Activated CD4-positive, alpha-beta T cell treated with anti-CD3 and anti-CD28 coated beads for 4 hours (primary cell): ENCODE data around the gene CFAP299.
"Not testable (repeated sequence)": the region's sequence is repeated elsewhere in the genome, so short reads cannot be mapped to it uniquely, and the experiment has no call there.

Experiments
- DNase-seq, 2 donors: peaks; one replicate each; pipeline ENCODE4 v3.0.0-alpha.2; 2020

CFAP299 gene

GRCh38 chr4:80333121-80333520, 2.4 kb upstream of the CFAP299 start:
- no peak for DNase-seq

- no peak for DNase-seq
Observed at GRCh38 chr4:80334568-80334967, 962 bp upstream of the CFAP299 start.

- no peak for DNase-seq
Observed at GRCh38 chr4:80335226-80335553, 340 bp upstream of the CFAP299 start.

- DNase-seq = no peak
Observed at GRCh38 chr4:80336582-80336981, 1.1 kb downstream of the CFAP299 start.

- DNase-seq = no peak
Observed at GRCh38 chr4:80340036-80340435, 4.5 kb downstream of the CFAP299 start.

GRCh38 chr4:80342684-80343083, 7.2 kb downstream of the CFAP299 start:
- DNase-seq = not testable (repeated sequence)

- DNase-seq = no peak
Observed at GRCh38 chr4:80343887-80344286, 8.4 kb downstream of the CFAP299 start.

GRCh38 chr4:80360084-80360483, 24.6 kb downstream of the CFAP299 start:
- no peak for DNase-seq

- DNase-seq = no peak
Observed at GRCh38 chr4:80360900-80361299, 25.4 kb downstream of the CFAP299 start.

GRCh38 chr4:80361329-80361900, 25.9 kb downstream of the CFAP299 start:
- DNase-seq = no peak

GRCh38 chr4:80362578-80363181, 27.1 kb downstream of the CFAP299 start:
- peak; percentile 21 to 35 for DNase-seq

- DNase-seq = peak; percentile 44 to 56
Observed at GRCh38 chr4:80365928-80366327, 30.4 kb downstream of the CFAP299 start.

GRCh38 chr4:80367737-80368136, 32.2 kb downstream of the CFAP299 start:
- no peak for DNase-seq

GRCh38 chr4:80370635-80371034, 35.1 kb downstream of the CFAP299 start:
- DNase-seq = no peak

- DNase-seq = no peak
Observed at GRCh38 chr4:80371046-80371445, 35.5 kb downstream of the CFAP299 start.

GRCh38 chr4:80374180-80374579, 38.6 kb downstream of the CFAP299 start:
- no peak for DNase-seq

- no peak for DNase-seq
Observed at GRCh38 chr4:80382090-80382832, 46.7 kb downstream of the CFAP299 start.

GRCh38 chr4:80385397-80386280, 50.1 kb downstream of the CFAP299 start:
- DNase-seq = no peak

GRCh38 chr4:80386281-80386886, 50.9 kb downstream of the CFAP299 start:
- DNase-seq = no peak

- DNase-seq = no peak
Observed at GRCh38 chr4:80387390-80388283, 52.1 kb downstream of the CFAP299 start.

- no peak for DNase-seq
Observed at GRCh38 chr4:80388284-80388607, 52.7 kb downstream of the CFAP299 start.

- DNase-seq = no peak
Observed at GRCh38 chr4:80390178-80390577, 54.6 kb downstream of the CFAP299 start.
